Erythroblast (primary cell): ENCODE measurements around the gene TCF20.

Experiments
- GATA1 ChIP-seq: IDR thresholded peaks from 2 replicates; pipeline ENCODE4 v1.6.1; 2011; ENCODE audit warnings: low read depth, mild to moderate bottlenecking, control low read depth, low read length, moderate library complexity
- POLR2A ChIP-seq: IDR thresholded peaks from 2 replicates; pipeline ENCODE4 v1.6.1; 2011; ENCODE audit warnings: mild to moderate bottlenecking, low read length

DNA sequence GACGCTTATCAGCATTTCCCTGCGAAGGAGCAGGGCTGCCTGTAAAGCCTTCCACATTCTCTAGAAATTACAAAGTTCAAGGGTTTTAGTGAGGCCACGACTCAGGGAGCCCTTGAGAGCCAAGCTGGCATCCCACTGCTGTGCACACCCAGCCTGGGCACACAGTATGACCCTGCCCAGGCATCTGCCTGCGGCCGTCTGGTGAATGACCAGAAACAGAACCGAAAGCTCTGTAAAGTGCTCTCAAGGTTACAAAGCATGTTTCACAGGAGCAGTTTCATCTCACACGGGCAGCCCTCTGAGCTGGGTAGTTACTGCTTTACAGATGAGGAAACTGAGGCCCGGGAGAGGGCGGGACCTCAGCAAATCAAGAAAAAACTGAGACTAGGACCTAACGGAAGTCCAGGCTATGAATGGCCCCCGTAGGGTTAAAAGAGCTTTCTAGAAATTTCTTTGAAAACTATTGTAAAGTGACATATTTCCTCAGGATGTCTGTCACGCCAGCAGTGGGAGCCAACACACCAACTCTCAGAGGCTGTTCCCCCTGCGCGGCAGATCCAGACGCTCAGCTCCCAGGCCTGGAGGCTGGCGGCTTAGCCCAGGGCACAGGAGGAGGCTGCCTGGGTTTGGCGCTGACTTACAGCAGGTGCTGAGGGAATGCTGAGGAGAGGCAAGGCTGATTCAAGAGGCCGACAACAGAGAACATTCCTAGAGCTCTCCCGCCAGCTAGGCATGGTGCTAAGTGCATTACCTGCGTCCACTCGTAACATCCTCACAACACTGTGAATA is 7.7 kb upstream of the TCF20 start:
- no peak for TF ChIP-seq GATA1
- no peak for TF ChIP-seq POLR2A
